GM12878 (cell line): Measurements from ENCODE around the gene ALG2. TPM values are rescaled to one million over a fixed set of nuclear protein-coding genes. Genes with fewer than 3 reads are reported as not detected.

Experiments
- BHLHE40 ChIP-seq, 2 experiments: fragments of 450-650 bp in 1 of 2; IDR thresholded peaks; 2 replicates each; pipeline ENCODE4 v1.6.1; 2011 to 2017; ENCODE audit warnings: low read depth in 2 of 2, borderline replicate concordance in 1 of 2, improper control_type of control experiment in 1 of 2, low read length in 1 of 2, mild to moderate bottlenecking in 1 of 2
- CBX5 ChIP-seq: sonication (generic); IDR thresholded peaks from 2 replicates; pipeline ENCODE4 v1.6.1; 2016; ENCODE audit warnings: low read depth, moderate library complexity, mild to moderate bottlenecking, inconsistent platforms
- CEBPB ChIP-seq, 2 experiments: fragments of 150-350 bp in 1 of 2; IDR thresholded peaks; 2 replicates each; pipeline ENCODE4 v1.6.1; 2012 to 2014; ENCODE audit warnings: low read depth in 2 of 2, low read length in 2 of 2, borderline replicate concordance in 1 of 2, inconsistent platforms in 1 of 2
- CHD4 ChIP-seq: fragments of 200-600 bp; sonication (generic); IDR thresholded peaks from 2 replicates; pipeline ENCODE4 v1.6.1; 2016; ENCODE audit warnings: mild to moderate bottlenecking
- E2F4 ChIP-seq: IDR thresholded peaks from 2 replicates; pipeline ENCODE4 v1.6.1; 2012; ENCODE audit warnings: low read depth, low read length, improper control_type of control experiment
- ELK1 ChIP-seq: IDR thresholded peaks from 2 replicates; pipeline ENCODE4 v1.6.1; 2012; ENCODE audit warnings: low read depth, low read length, improper control_type of control experiment
- ESRRA ChIP-seq: IDR thresholded peaks from 2 replicates; pipeline ENCODE4 v1.6.1; 2012; ENCODE audit warnings: mild to moderate bottlenecking, low read length, improper control_type of control experiment
- FOS ChIP-seq: IDR thresholded peaks from 3 replicates; pipeline ENCODE4 v1.6.1; 2011; ENCODE audit warnings: borderline replicate concordance; ENCODE audit not compliant: insufficient read length; ENCODE audit errors: extremely low read depth
- FOXM1 ChIP-seq: IDR thresholded peaks from 2 replicates; pipeline ENCODE4 v1.6.1; 2012; ENCODE audit warnings: low read depth, mild to moderate bottlenecking, inconsistent platforms, low read length, moderate library complexity
- GATAD2B ChIP-seq: fragments of 450-650 bp; conservative IDR thresholded peaks from 2 replicates; pipeline ENCODE4 v1.6.1; 2017; ENCODE audit warnings: low read depth, mild to moderate bottlenecking, moderate library complexity
- HDAC6 ChIP-seq: fragments of 200-600 bp; sonication (generic); IDR thresholded peaks from one replicate; pipeline ENCODE4 v1.8.0; 2017; ENCODE audit warnings: antibody characterized with exemption; ENCODE audit not compliant: unreplicated experiment
- JUND ChIP-seq: IDR thresholded peaks from 2 replicates; pipeline ENCODE4 v1.6.1; 2012; ENCODE audit warnings: low read depth, mild to moderate bottlenecking, low read length, improper control_type of control experiment, moderate library complexity
- KAT2A ChIP-seq: conservative IDR thresholded peaks from 2 replicates; pipeline ENCODE4 v1.6.1; 2011; ENCODE audit warnings: low read depth, low read length; ENCODE audit not compliant: control insufficient read depth
- MYB ChIP-seq: fragments of 150-350 bp; IDR thresholded peaks from 2 replicates; pipeline ENCODE4 v1.6.1; 2014; ENCODE audit warnings: mild to moderate bottlenecking, low read depth, low read length, borderline replicate concordance
- NRF1 ChIP-seq: conservative IDR thresholded peaks from 2 replicates; pipeline ENCODE4 v1.6.1; 2011; ENCODE audit warnings: mild to moderate bottlenecking, low read depth, low read length, improper control_type of control experiment
- POLR2A ChIP-seq: IDR thresholded peaks from 2 replicates; pipeline ENCODE4 v1.6.1; 2011; ENCODE audit warnings: low read depth, mild to moderate bottlenecking, low read length
- RAD21 ChIP-seq: IDR thresholded peaks from 2 replicates; pipeline ENCODE4 v1.6.1; 2011; ENCODE audit warnings: mild to moderate bottlenecking, low read depth, low read length, moderate library complexity; ENCODE audit not compliant: insufficient read depth
- RAD51 ChIP-seq: fragments of 450-650 bp; IDR thresholded peaks from 2 replicates; pipeline ENCODE4 v1.6.1; 2016; ENCODE audit warnings: moderate library complexity, mild to moderate bottlenecking, inconsistent platforms
- RFX5 ChIP-seq: IDR thresholded peaks from 2 replicates; pipeline ENCODE4 v1.6.1; 2011; ENCODE audit warnings: low read depth, low read length, improper control_type of control experiment
- SMAD1 ChIP-seq: fragments of 450-650 bp; IDR thresholded peaks from 2 replicates; pipeline ENCODE4 v1.6.1; 2018; ENCODE audit warnings: mild to moderate bottlenecking, low read depth; ENCODE audit not compliant: partially characterized antibody
- WRNIP1 ChIP-seq: IDR thresholded peaks from 2 replicates; pipeline ENCODE4 v1.6.1; 2011; ENCODE audit warnings: low read depth, low read length, improper control_type of control experiment, borderline replicate concordance
- ZNF24 ChIP-seq: fragments of 450-650 bp; IDR thresholded peaks from 2 replicates; pipeline ENCODE4 v1.6.1; 2017; ENCODE audit warnings: antibody characterized with exemption, mild to moderate bottlenecking
- polyA plus RNA-seq, 11 experiments: library from polyadenylated mRNA; depleted of rRNA in 4 of 11; unstranded in 6 of 11; stranded (reverse) in 5 of 11; fragments of >200 nt; fragmentation: Nextera tagmentation in 4 of 11; fragmentation: Illumina TruSeq in 1 of 11; extraction: Ambion mirVana in 4 of 11; extraction: Trizol in 1 of 11; gene quantifications; 1 replicate in 1 of 11; 2 replicates in 10 of 11; pipeline versions ENCODE4 v1.2.1 to v1.2.3, GENCODE V29; 2011 to 2016; ENCODE audit warnings: inconsistent platforms in 2 of 11, missing spikeins in 2 of 11, low read depth in 1 of 11
- total RNA-seq, 4 experiments: library from RNA; depleted of rRNA in 3 of 4; stranded (reverse); fragments of >200 nt in 3 of 4; fragmentation: Illumina TruSeq in 1 of 4; extraction: Trizol in 1 of 4; gene quantifications; 2 replicates each; pipeline versions ENCODE4 v1.2.1 to v1.2.3, GENCODE V29; 2013 to 2021
- TF ChIP-seq, protein P1 (sequence below): IDR thresholded peaks from 2 replicates; pipeline ENCODE4 v1.6.1; 2011; ENCODE audit warnings: borderline replicate concordance, low read depth, mild to moderate bottlenecking, moderate library complexity, mixed read lengths, low read length; ENCODE audit not compliant: insufficient read depth; ENCODE audit errors: extremely low read length
- TF ChIP-seq, protein P2 (sequence below): fragments of 450-650 bp; IDR thresholded peaks from 2 replicates; pipeline ENCODE4 v1.6.1; 2016; ENCODE audit warnings: mild to moderate bottlenecking, moderate library complexity, borderline replicate concordance

ALG2 gene
- total and polyA plus RNA-seq, 10 of the 15 experiments (the other 5 are each of a cell fraction or from before 2014, with no cell fraction given) = 8.8 to 52.5 (median 38.6) TPM

- TF ChIP-seq KAT2A (no peak), FOS (no peak), CEBPB (IDR thresholded peaks at IDR 0.05; ENCODE audit: borderline replicate concordance in 1 of 2, low read depth in 2 of 2, low read length in 2 of 2) (no peak), RAD51 (no peak), GATAD2B (no peak), CBX5 (no peak), WRNIP1 (no peak), NRF1 (no peak), CHD4 (no peak), POLR2A (no peak), BHLHE40 (IDR thresholded peaks at IDR 0.05; ENCODE audit: borderline replicate concordance in 1 of 2, low read depth in 2 of 2, low read length in 1 of 2) (0 out of 4 replicates have a peak, but pooled peaks of 1 of the 2 experiments have one; percentile 17), FOXM1 (0 out of 2 replicates have a peak, but pooled peaks have one; percentile 13), SMAD1 (no peak), ESRRA (no peak), MYB (no peak), HDAC6 (no peak), RFX5 (no peak), ZNF24 (no peak; the same call in 1 of the 2 replicates), JUND (no peak), E2F4 (no peak), ELK1 (no peak), RAD21 (no peak)
- TF ChIP-seq, protein P1, sequence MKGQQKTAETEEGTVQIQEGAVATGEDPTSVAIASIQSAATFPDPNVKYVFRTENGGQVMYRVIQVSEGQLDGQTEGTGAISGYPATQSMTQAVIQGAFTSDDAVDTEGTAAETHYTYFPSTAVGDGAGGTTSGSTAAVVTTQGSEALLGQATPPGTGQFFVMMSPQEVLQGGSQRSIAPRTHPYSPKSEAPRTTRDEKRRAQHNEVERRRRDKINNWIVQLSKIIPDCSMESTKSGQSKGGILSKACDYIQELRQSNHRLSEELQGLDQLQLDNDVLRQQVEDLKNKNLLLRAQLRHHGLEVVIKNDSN = no peak
- TF ChIP-seq, protein P2, sequence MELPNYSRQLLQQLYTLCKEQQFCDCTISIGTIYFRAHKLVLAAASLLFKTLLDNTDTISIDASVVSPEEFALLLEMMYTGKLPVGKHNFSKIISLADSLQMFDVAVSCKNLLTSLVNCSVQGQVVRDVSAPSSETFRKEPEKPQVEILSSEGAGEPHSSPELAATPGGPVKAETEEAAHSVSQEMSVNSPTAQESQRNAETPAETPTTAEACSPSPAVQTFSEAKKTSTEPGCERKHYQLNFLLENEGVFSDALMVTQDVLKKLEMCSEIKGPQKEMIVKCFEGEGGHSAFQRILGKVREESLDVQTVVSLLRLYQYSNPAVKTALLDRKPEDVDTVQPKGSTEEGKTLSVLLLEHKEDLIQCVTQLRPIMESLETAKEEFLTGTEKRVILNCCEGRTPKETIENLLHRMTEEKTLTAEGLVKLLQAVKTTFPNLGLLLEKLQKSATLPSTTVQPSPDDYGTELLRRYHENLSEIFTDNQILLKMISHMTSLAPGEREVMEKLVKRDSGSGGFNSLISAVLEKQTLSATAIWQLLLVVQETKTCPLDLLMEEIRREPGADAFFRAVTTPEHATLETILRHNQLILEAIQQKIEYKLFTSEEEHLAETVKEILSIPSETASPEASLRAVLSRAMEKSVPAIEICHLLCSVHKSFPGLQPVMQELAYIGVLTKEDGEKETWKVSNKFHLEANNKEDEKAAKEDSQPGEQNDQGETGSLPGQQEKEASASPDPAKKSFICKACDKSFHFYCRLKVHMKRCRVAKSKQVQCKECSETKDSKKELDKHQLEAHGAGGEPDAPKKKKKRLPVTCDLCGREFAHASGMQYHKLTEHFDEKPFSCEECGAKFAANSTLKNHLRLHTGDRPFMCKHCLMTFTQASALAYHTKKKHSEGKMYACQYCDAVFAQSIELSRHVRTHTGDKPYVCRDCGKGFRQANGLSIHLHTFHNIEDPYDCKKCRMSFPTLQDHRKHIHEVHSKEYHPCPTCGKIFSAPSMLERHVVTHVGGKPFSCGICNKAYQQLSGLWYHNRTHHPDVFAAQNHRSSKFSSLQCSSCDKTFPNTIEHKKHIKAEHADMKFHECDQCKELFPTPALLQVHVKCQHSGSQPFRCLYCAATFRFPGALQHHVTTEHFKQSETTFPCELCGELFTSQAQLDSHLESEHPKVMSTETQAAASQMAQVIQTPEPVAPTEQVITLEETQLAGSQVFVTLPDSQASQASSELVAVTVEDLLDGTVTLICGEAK = no peak
Observed at GRCh38 chr9:99199938-99200539, 21.7 kb downstream of the ALG2 start (continued).
